Ecto neural progenitor cell (in vitro differentiated cells): ENCODE data around the gene EXPH5.
"Not testable (repeated sequence)": the region's sequence is repeated elsewhere in the genome, so short reads cannot be mapped to it uniquely, and the experiment has no call there.

ENCODE experiments used
- DNase-seq: peaks from one replicate; pipeline ENCODE4 v3.0.0-alpha.2; 2018; ENCODE audit warnings: low spot score

The EXPH5 gene

GRCh38 chr11:108593214-108593922 is at the start of gene EXPH5:
EXPH5 (minus strand) TSS chr11:108593768; CDS start chr11:108593536, 232 bp downstream.
- peak; percentile 91 for DNase-seq

- not testable (repeated sequence) for DNase-seq
Measured at GRCh38 chr11:108641752-108642151, 48.2 kb upstream of the EXPH5 start.

- no peak for DNase-seq
Measured at GRCh38 chr11:108639146-108639545, 45.6 kb upstream of the EXPH5 start.

GRCh38 chr11:108636222-108636621 is 42.7 kb upstream of the EXPH5 start:
- no peak for DNase-seq

- DNase-seq: no peak
Measured at GRCh38 chr11:108635106-108635505, 41.5 kb upstream of the EXPH5 start.

GRCh38 chr11:108632041-108632704 is 38.6 kb upstream of the EXPH5 start:
- no peak for DNase-seq

GRCh38 chr11:108629274-108629673 is 35.7 kb upstream of the EXPH5 start:
- DNase-seq: no peak

GRCh38 chr11:108628812-108629211 is 35.2 kb upstream of the EXPH5 start:
- no peak for DNase-seq

- no peak for DNase-seq
Measured at GRCh38 chr11:108628326-108628725, 34.8 kb upstream of the EXPH5 start.

GRCh38 chr11:108624196-108624925 is 30.8 kb upstream of the EXPH5 start:
- no peak for DNase-seq

- DNase-seq: no peak
Measured at GRCh38 chr11:108622341-108622740, 28.8 kb upstream of the EXPH5 start.

- DNase-seq: no peak
Measured at GRCh38 chr11:108620958-108621772, 27.6 kb upstream of the EXPH5 start.

GRCh38 chr11:108618529-108618928 is 25.0 kb upstream of the EXPH5 start:
- no peak for DNase-seq

- no peak for DNase-seq
Measured at GRCh38 chr11:108617055-108617454, 23.5 kb upstream of the EXPH5 start.

GRCh38 chr11:108616549-108616948 is 23.0 kb upstream of the EXPH5 start:
- DNase-seq: no peak

- no peak for DNase-seq
Measured at GRCh38 chr11:108614086-108614485, 20.5 kb upstream of the EXPH5 start.

- DNase-seq: no peak
Measured at GRCh38 chr11:108609682-108610081, 16.1 kb upstream of the EXPH5 start.

GRCh38 chr11:108608548-108608947 is 15.0 kb upstream of the EXPH5 start:
- no peak for DNase-seq

- DNase-seq: no peak
Measured at GRCh38 chr11:108606495-108607160, 13.1 kb upstream of the EXPH5 start.

GRCh38 chr11:108606070-108606469 is 12.5 kb upstream of the EXPH5 start:
- no peak for DNase-seq

GRCh38 chr11:108602818-108603217 is 9.2 kb upstream of the EXPH5 start:
- DNase-seq: not testable (repeated sequence)

- no peak for DNase-seq
Measured at GRCh38 chr11:108601150-108601549, 7.6 kb upstream of the EXPH5 start.
